GM12891 (cell line): ENCODE data around the gene CDC42BPA.

Experiments
- PAX5 ChIP-seq: IDR thresholded peaks from 2 replicates; pipeline ENCODE4 v1.6.1; 2011; ENCODE audit warnings: low read length, moderate library complexity, mild to moderate bottlenecking; ENCODE audit not compliant: insufficient read depth, severe bottlenecking
- POLR2A ChIP-seq: IDR thresholded peaks from 2 replicates; pipeline ENCODE4 v1.6.1; 2011; ENCODE audit warnings: low read depth, low read length, control low read depth
- POLR2AphosphoS5 ChIP-seq: IDR thresholded peaks from 2 replicates; pipeline ENCODE4 v1.6.1; 2011; ENCODE audit warnings: low read depth, low read length, control low read depth
- SPI1 ChIP-seq: IDR thresholded peaks from 2 replicates; pipeline ENCODE4 v1.6.1; 2011; ENCODE audit warnings: low read depth, low read length, control low read depth
- TAF1 ChIP-seq: IDR thresholded peaks from 2 replicates; pipeline ENCODE4 v1.6.1; 2011; ENCODE audit warnings: low read depth, low read length, control low read depth

DNA sequence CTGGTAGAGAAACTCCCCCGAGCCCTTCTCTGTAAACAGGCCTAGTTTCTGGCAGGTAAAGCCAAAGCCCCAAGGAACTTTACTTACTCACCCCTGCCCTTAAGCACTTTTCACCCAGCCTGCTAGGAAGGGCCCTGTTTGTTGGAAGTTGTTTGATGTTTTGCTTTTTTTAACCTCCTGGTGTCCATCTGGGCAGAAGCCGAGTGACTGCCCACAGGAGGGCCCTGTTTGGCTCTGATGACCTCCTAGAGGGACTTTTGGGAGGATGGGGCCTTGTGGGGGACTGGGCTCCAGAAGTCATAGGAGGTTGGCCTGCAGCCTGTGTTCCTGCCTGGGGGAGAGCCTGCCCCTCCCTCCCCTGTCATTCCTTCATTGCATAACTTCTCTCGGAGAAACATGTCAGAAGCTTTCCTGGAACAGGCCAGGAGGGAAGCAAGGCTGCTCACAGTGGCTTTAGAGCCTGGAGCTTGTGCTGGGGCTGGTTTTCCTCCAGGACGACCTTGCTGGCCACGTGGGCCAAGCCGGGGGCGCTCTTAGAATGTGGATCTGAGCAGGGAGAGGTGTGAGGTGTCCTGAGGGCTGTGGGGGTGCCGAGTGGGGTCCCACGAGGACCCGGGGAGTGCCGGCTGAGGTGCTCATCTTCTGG, 344.3 kb downstream of the CDC42BPA start:
- TF ChIP-seq POLR2AphosphoS5 = no peak
- no peak for TF ChIP-seq POLR2A
- no peak for TF ChIP-seq SPI1
- TF ChIP-seq PAX5 = no peak
- TF ChIP-seq TAF1 = no peak
